ENCODE measurements around the gene FBXW7. TPM values are rescaled to one million over a fixed set of nuclear protein-coding genes. Genes with fewer than 3 reads are reported as not detected.

The FBXW7 gene
- total and polyA plus RNA-seq, 2 of the 8 experiments (the other 6 are each of a cell fraction or from before 2014, with no cell fraction given) = 6.0 to 26.7 TPM

- no peak for TF ChIP-seq CHD7 (IDR thresholded peaks at IDR 0.05; ENCODE audit: insufficient replicate concordance, low read length)
Measured at GRCh38 chr4:152278505-152279233, 257.2 kb downstream of the FBXW7 start (continued).
